Activated CD4-positive, alpha-beta memory T cell treated with anti-CD3 and anti-CD28 coated beads, Interleukin-2, amount 10 ng/mL, durations not matched to agents 7 days and 5 days (primary cell): ENCODE results near the gene LSAMP. TPM values are rescaled to one million over a fixed set of nuclear protein-coding genes. Genes with fewer than 3 reads are reported as not detected.

Source experiments
- CTCF ChIA-PET: fragments of 350-600 bp; sonication (Branson Sonifier 250); formaldehyde crosslinking; loops from one replicate; lab custom pipeline; 2021; ENCODE audit warnings: antibody characterized with exemption, inconsistent platforms; lab: Charles Lee
- POLR2A ChIA-PET: fragments of 350-600 bp; sonication (Branson Sonifier 250); formaldehyde crosslinking; loops from one replicate; lab custom pipeline; 2021; ENCODE audit warnings: antibody characterized with exemption; lab: Charles Lee
- DNase-seq: peaks from one replicate; pipeline ENCODE4 v3.0.0-alpha.2; 2020
- H3K27ac Mint-ChIP-seq: one replicate; pipeline ENCODE4 v1.8.0; 2021; ENCODE audit warnings: mild to moderate bottlenecking, mixed read lengths
- H3K27me3 Mint-ChIP-seq: one replicate; pipeline ENCODE4 v1.8.0; 2021; ENCODE audit warnings: mixed read lengths
- H3K36me3 Mint-ChIP-seq: one replicate; pipeline ENCODE4 v1.8.0; 2021; ENCODE audit warnings: low read depth, mixed read lengths
- H3K4me1 Mint-ChIP-seq: one replicate; pipeline ENCODE4 v1.8.0; 2021; ENCODE audit warnings: mixed read lengths
- H3K4me3 Mint-ChIP-seq: one replicate; pipeline ENCODE4 v1.8.0; 2021; ENCODE audit warnings: mild to moderate bottlenecking, mixed read lengths
- H3K9me3 Mint-ChIP-seq: one replicate; pipeline ENCODE4 v1.8.0; 2021; ENCODE audit warnings: mixed read lengths
- total RNA-seq, 2 experiments: library from RNA; stranded (reverse); gene quantifications; one replicate each; pipeline ENCODE4 v1.2.3, GENCODE V29; 2021

LSAMP gene
- total RNA-seq, 2 experiments from 2014 or later, result not detected

DNA sequence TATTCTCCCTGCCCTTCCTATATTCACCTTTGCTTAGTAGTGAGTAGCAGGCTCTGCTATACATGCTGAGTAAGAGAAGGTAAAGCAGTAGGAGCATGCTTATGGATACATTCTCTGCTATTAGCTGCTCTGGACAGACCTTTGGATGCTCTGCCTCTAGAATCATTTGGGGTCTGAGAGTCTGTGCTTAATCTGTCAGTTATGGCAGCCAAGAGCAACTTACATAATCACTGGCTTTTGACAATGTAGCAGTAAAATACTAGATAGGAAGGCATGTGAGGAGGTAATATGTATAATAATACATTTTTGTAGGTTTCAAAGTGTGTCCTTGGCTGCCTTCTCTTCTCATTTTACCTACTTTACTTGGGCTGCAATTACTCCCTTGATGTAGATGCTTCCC is 544.3 kb downstream of the LSAMP start:
- H3K9me3 Mint-ChIP-seq, result no peaks in the 10 kb centered on the region
- H3K4me1 Mint-ChIP-seq, result no peaks in the 10 kb centered on the region
- CTCF ChIA-PET, result no interaction called here
- H3K4me3 Mint-ChIP-seq, result no peak overlapping the region
- no peaks in the 10 kb centered on the region for H3K36me3 Mint-ChIP-seq
- POLR2A ChIA-PET, result no interaction called here
- DNase-seq, result no peak
- peaks cover 3% of the 10 kb centered on the region for H3K27me3 Mint-ChIP-seq
- H3K27ac Mint-ChIP-seq, result no peak overlapping the region

DNA sequence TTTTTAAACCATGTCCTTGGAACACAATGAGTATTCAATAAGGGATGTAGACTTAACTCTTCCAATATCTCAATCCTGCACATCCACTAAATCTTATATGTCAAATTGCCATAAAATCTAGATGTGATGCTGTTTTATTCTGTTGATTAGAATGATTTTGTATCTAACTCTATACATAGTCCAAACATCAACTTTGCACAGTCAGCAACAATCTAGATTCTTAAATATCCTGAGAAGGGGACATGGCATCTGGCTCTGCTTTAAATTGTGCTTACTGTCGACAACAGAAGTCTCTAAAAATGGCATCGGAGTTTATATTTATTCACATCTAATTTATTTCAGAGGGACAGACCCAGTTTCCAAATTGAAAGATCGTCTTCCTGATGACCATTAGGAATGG is 545.8 kb downstream of the LSAMP start:
- Mint-ChIP-seq H3K9me3 (no peaks in the 10 kb centered on the region), H3K27me3 (peaks cover 3% of the 10 kb centered on the region), H3K36me3 (no peaks in the 10 kb centered on the region), H3K4me3 (no peak overlapping the region), H3K4me1 (no peaks in the 10 kb centered on the region), H3K27ac (no peak overlapping the region)
- POLR2A ChIA-PET, result no interaction called here
- no peak for DNase-seq
- CTCF ChIA-PET, result no interaction called here

- Mint-ChIP-seq H3K36me3 (no peaks in the 10 kb centered on the region), H3K4me3 (no peak overlapping the region), H3K9me3 (no peaks in the 10 kb centered on the region), H3K27me3 (peaks cover 3% of the 10 kb centered on the region), H3K4me1 (no peaks in the 10 kb centered on the region), H3K27ac (no peak overlapping the region)
- POLR2A ChIA-PET, result no interaction called here
- DNase-seq, result no peak
- CTCF ChIA-PET, result no interaction called here
These were observed 546.5 kb downstream of the LSAMP start for GRCh38 chr3:115898656-115899410.

- DNase-seq, result no peak
- Mint-ChIP-seq H3K9me3 (no peaks in the 10 kb centered on the region), H3K27ac (no peak overlapping the region), H3K27me3 (peaks cover 2% of the 10 kb centered on the region), H3K4me3 (no peak overlapping the region), H3K4me1 (no peaks in the 10 kb centered on the region), H3K36me3 (no peaks in the 10 kb centered on the region)
- POLR2A ChIA-PET, result no interaction called here
- CTCF ChIA-PET, result interaction anchor here (0.6 kb wide), 1 partner anchor 165 kb away, joined by 5 read pairs; no protein-coding TSS in a partner anchor
These were observed 554.2 kb downstream of the LSAMP start for GRCh38 chr3:115891006-115891636.

DNA sequence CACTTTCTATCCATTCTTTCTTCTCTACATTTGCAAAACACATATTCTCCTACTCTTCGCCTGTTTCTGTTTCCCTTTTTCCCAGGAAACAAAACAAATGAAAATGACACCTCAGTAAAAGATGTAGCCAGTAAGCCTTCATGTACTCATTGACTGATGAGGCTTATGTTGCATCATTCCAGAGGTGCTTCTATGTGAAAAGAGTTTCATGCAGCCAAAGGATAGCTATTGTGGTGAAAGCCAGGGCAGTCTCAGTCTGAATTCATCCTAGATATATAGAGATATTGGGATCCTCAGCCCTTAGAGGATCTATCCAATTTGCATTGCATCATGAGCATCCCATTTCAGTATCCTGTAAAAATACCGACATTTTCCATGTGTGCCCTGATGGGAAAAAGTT is 554.7 kb downstream of the LSAMP start:
- Mint-ChIP-seq H3K4me3 (no peak overlapping the region), H3K36me3 (no peaks in the 10 kb centered on the region), H3K9me3 (no peaks in the 10 kb centered on the region), H3K27ac (no peak overlapping the region), H3K27me3 (peaks cover 2% of the 10 kb centered on the region), H3K4me1 (no peaks in the 10 kb centered on the region)
- no peak for DNase-seq
- POLR2A ChIA-PET, result no interaction called here
- CTCF ChIA-PET, result interaction anchor here (0.6 kb wide), 1 partner anchor 164 kb away, joined by 5 read pairs; no protein-coding TSS in a partner anchor

- Mint-ChIP-seq H3K4me3 (no peak overlapping the region), H3K9me3 (no peaks in the 10 kb centered on the region), H3K4me1 (no peaks in the 10 kb centered on the region), H3K36me3 (no peaks in the 10 kb centered on the region), H3K27me3 (no peaks in the 10 kb centered on the region), H3K27ac (no peak overlapping the region)
- ChIA-PET CTCF (no interaction called here), POLR2A (no interaction called here)
- no peak for DNase-seq
These were observed 559.7 kb downstream of the LSAMP start for GRCh38 chr3:115885621-115886020.

DNA sequence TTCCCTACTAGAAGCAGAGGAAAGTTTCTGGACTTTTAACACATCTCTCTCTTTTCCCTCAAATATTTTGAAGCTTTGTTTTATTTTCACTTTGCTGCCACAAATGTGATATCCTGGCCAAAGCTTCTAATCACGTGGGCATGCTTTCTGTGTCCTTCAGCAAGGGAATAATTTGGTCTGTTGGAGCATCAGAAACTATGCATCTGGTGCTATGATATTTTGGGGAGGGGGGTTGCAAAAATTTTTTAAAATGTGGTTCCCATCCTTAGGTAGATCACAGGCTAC is 567.7 kb downstream of the LSAMP start:
- Mint-ChIP-seq H3K9me3 (no peaks in the 10 kb centered on the region), H3K27me3 (no peaks in the 10 kb centered on the region), H3K27ac (no peak overlapping the region), H3K36me3 (no peaks in the 10 kb centered on the region), H3K4me1 (no peaks in the 10 kb centered on the region), H3K4me3 (no peak overlapping the region)
- ChIA-PET CTCF (no interaction called here), POLR2A (no interaction called here)
- no peak for DNase-seq

DNA sequence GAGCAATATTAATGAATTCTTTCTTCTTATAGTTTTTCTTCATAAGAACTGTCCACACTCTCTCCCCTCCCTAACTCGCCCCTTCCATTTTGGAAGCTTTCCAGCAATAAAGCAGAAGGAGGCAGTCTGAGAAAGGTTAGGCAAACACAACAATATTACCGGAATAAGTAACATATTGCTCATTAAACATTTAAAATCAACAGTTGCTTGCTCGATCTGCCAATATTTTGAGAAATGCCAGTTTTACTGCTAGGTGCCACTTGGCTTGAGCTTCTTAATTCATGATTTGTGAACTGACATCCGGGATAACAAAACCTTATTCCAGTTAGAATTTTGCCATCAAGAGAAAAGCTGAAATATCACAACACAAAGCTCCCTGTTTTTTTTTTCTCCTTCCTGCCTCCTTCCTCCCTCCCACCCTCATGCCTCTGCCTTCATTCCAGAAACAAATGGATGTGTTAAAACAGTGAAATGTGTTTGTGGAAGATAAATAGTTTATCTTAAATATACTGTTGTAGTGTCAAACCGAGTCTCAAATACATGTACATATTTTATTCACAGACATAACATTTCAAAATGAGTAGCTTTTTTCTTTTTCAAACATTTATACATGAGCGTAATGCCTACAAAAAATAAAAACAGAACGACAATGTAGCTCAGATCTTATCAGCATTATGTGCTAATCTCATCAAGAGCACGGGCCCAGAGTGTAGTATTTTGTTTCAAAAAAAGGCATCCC is 568.2 kb downstream of the LSAMP start:
- Mint-ChIP-seq H3K27me3 (no peaks in the 10 kb centered on the region), H3K9me3 (no peaks in the 10 kb centered on the region), H3K36me3 (no peaks in the 10 kb centered on the region), H3K27ac (no peak overlapping the region), H3K4me3 (no peak overlapping the region), H3K4me1 (no peaks in the 10 kb centered on the region)
- ChIA-PET POLR2A (no interaction called here), CTCF (no interaction called here)
- no peak for DNase-seq

DNA sequence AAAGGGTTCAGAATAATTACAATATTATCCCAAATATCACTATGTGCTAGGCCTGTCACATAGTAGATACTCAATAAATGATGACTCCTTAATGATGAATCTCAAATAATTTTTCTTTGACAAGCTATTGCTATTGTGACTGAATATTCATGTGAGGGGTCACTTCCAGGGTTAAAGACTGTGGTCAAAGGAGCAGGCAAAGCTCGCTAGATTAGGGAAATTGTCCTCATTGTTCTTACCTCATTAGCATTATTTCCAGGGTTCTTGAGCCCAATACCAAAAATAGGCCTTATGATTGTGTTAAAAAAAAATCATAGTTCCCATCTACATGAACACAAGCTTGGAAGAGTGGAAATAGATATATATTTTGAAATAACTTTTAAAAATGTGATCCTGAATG is 569.8 kb downstream of the LSAMP start:
- no peak for DNase-seq
- POLR2A ChIA-PET, result no interaction called here
- H3K4me1 Mint-ChIP-seq, result no peaks in the 10 kb centered on the region
- H3K4me3 Mint-ChIP-seq, result no peak overlapping the region
- no peaks in the 10 kb centered on the region for H3K27me3 Mint-ChIP-seq
- no peaks in the 10 kb centered on the region for H3K36me3 Mint-ChIP-seq
- CTCF ChIA-PET, result no interaction called here
- H3K27ac Mint-ChIP-seq, result no peak overlapping the region
- H3K9me3 Mint-ChIP-seq, result no peaks in the 10 kb centered on the region

- POLR2A ChIA-PET, result no interaction called here
- H3K27ac Mint-ChIP-seq, result no peak overlapping the region
- peaks cover 3% of the 10 kb centered on the region for H3K27me3 Mint-ChIP-seq
- DNase-seq, result no peak
- no peaks in the 10 kb centered on the region for H3K9me3 Mint-ChIP-seq
- H3K4me1 Mint-ChIP-seq, result no peaks in the 10 kb centered on the region
- CTCF ChIA-PET, result no interaction called here
- no peaks in the 10 kb centered on the region for H3K36me3 Mint-ChIP-seq
- H3K4me3 Mint-ChIP-seq, result no peak overlapping the region
These were observed 573.6 kb downstream of the LSAMP start for GRCh38 chr3:115871735-115872134.

GRCh38 chr3:115864911-115865310 is 580.4 kb downstream of the LSAMP start:
- Mint-ChIP-seq H3K4me3 (no peak overlapping the region), H3K27me3 (peaks cover 18% of the 10 kb centered on the region), H3K36me3 (no peaks in the 10 kb centered on the region), H3K4me1 (no peaks in the 10 kb centered on the region), H3K27ac (no peak overlapping the region), H3K9me3 (no peaks in the 10 kb centered on the region)
- ChIA-PET POLR2A (no interaction called here), CTCF (no interaction called here)
- no peak for DNase-seq

GRCh38 chr3:115862849-115863248 is 582.4 kb downstream of the LSAMP start:
- Mint-ChIP-seq H3K9me3 (no peaks in the 10 kb centered on the region), H3K4me3 (no peak overlapping the region), H3K27ac (no peak overlapping the region), H3K36me3 (no peaks in the 10 kb centered on the region), H3K4me1 (no peaks in the 10 kb centered on the region), H3K27me3 (peaks cover 29% of the 10 kb centered on the region)
- ChIA-PET CTCF (interaction anchor here (0.5 kb wide), 1 partner anchor 995 kb away, joined by 3 read pairs; no protein-coding TSS in a partner anchor), POLR2A (no interaction called here)
- DNase-seq, result no peak

DNA sequence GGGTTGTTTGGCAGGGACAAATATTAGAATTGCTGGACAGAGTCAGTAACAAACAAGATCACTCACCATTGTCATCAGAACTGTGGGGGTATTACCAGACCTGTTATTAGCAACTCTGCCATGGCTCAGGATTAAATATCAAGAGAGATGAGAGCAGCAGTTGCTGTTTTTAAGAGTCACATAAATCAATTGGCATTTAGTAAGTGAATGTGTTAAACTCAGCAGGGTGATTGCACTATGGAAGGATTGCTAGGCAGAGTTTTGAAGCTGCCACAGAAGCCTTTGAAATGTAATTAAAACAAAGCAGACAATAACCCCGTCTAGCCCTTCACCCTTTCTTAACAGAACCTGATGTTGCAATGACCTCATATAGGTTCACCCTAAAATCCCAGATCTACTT is 583.2 kb downstream of the LSAMP start:
- H3K36me3 Mint-ChIP-seq, result no peaks in the 10 kb centered on the region
- no peaks in the 10 kb centered on the region for H3K4me1 Mint-ChIP-seq
- ChIA-PET POLR2A (no interaction called here), CTCF (no interaction called here)
- H3K4me3 Mint-ChIP-seq, result no peak overlapping the region
- no peak for DNase-seq
- no peaks in the 10 kb centered on the region for H3K9me3 Mint-ChIP-seq
- H3K27ac Mint-ChIP-seq, result no peak overlapping the region
- H3K27me3 Mint-ChIP-seq, result peaks cover 27% of the 10 kb centered on the region
